Uterus (tissue), 4 donors: Measurements from ENCODE around the gene P2RY14. TPM values are rescaled to one million over a fixed set of nuclear protein-coding genes. Genes with fewer than 3 reads are reported as not detected.
A peak's percentile ranks its signal among the peaks of the same experiment; 100 is the strongest.

ENCODE experiments used
- DNase-seq, 2 donors: peaks; one replicate each; pipeline ENCODE4 v3.0.0-alpha.2; 2019 to 2020
- H3K27ac ChIP-seq, 2 donors: fragments of 200-600 bp; sonication (generic); 1 replicate in 1 of 2; 2 replicates in 1 of 2; pipeline ENCODE4 v1.5.1; 2016 to 2018
- H3K27me3 ChIP-seq, 2 donors: fragments of 200-600 bp; sonication (generic); one replicate each; pipeline ENCODE4 v1.5.1; 2018 to 2019; ENCODE audit warnings: control low read depth in 1 of 2
- H3K36me3 ChIP-seq, 2 donors: fragments of 200-600 bp; sonication (generic); one replicate each; pipeline ENCODE4 v1.5.1; 2019; ENCODE audit warnings: control low read depth in 1 of 2
- H3K4me1 ChIP-seq, 2 donors: fragments of 200-600 bp; sonication (generic); one replicate each; pipeline ENCODE4 v1.5.1; 2018 to 2019; ENCODE audit warnings: control low read depth in 1 of 2
- H3K4me3 ChIP-seq, 2 donors: fragments of 200-600 bp; sonication (generic); 1 replicate in 1 of 2; 2 replicates in 1 of 2; pipeline ENCODE4 v1.5.1; 2018 to 2019; ENCODE audit warnings: mild to moderate bottlenecking in 1 of 2
- H3K9me3 ChIP-seq, 2 donors: fragments of 200-600 bp; sonication (generic); one replicate each; pipeline ENCODE4 v1.5.1; 2019; ENCODE audit warnings: control low read depth in 1 of 2
- CTCF ChIP-seq, 4 experiments: fragments of 200-600 bp in 2 of 4; fragments of 450-650 bp in 2 of 4; sonication (generic) in 2 of 4; IDR thresholded peaks; one replicate each; pipeline ENCODE4 v1.5.1; 2016 to 2019; ENCODE audit warnings: antibody characterized with exemption in 4 of 4, mild to moderate bottlenecking in 2 of 4, moderate library complexity in 1 of 4
- POLR2A ChIP-seq, 2 donors: fragments of 450-650 bp; IDR thresholded peaks; one replicate each; pipeline ENCODE4 v1.6.1; 2016; ENCODE audit warnings: antibody characterized with exemption in 2 of 2, mild to moderate bottlenecking in 1 of 2, moderate library complexity in 1 of 2
- intact Hi-C: fragments of 100-400 bp; cut with DNase I; formaldehyde crosslinking; loops from one replicate; pipeline ENCODE4 v1.15.1; 2023; ENCODE audit warnings: low total_unique reads
- total RNA-seq, 4 donors: library from RNA; depleted of rRNA in 3 of 4; stranded (reverse); fragments of >200 nt in 3 of 4; gene quantifications; one replicate each; pipeline versions ENCODE4 v1.1.0 to v1.2.4, GENCODE V29; 2014 to 2023
- donor health status: DM: yes; HTN: yes; CAD: no.

P2RY14 gene
- 1 to 10 TPM in 1 of 4 donors, under 1 TPM in 3; 0.51 to 2.6 (median 0.61) TPM for total RNA-seq

DNA sequence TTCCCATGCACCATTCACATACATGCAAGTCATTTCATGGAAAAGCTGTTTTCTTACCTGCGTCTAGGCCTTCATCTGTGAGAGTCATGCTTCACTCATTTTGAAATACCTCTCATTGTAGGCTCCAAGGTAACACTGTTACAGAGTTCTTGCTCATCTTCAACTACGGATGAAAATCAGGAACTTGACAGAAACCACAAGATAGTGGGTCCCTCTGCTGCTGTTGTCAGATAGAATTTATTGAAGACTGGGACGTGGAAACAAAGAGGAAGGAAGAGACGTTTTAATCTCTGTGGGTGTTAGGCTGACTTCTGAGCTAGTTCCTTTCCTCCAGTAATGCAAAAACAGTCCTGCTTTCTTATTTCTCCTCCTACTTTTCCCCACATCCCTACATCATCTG lies at the start of gene P2RY14:
P2RY14 (minus strand) TSS at position 313 of the 400 bp plus-strand sequence. CDS start 64,226 bp downstream, outside the sequence.
- TF ChIP-seq POLR2A (IDR thresholded peaks at IDR 0.05) (no peak), CTCF (IDR thresholded peaks at IDR 0.05) (no peak)
- no peaks in the 10 kb centered on the region for H3K4me1 ChIP-seq
- no peaks in the 10 kb centered on the region for H3K9me3 ChIP-seq
- no peak for DNase-seq
- intact Hi-C loops = no loop called here
- H3K4me3 ChIP-seq = no peak within 1 kb of the TSS
- no peak within 1 kb of the TSS for H3K27ac ChIP-seq
- no peaks in the 10 kb centered on the region for H3K27me3 ChIP-seq
- H3K36me3 ChIP-seq = no peaks in the 10 kb centered on the region

DNA sequence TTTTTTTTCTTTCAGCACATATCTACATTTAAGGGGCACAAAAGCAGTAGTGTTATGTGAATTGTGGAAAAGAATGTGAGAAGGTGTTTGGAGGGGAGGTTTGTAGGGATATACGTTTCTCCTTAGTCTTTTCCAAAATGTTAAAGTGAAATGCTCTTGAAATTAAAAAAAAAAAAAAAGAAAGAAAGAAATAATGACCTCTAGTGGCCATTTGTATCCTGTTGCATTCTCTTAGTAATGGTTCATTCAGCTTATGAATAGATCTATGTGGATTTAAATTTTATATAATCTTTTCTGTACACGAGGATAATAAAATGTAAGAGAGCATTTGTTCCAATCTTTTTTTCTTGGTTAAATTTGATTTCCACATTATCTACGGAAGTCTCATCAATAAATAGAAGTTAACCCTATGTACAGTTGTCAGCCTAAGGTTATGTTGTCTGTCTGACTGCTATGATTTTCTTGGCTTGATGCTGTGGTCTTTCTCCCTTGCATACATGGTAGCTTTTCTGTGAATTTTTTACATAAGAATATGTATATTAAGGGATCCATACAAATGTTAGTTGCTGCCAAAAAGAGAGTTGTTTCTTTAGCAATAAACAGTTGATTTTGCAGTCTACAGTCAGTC lies 49.3 kb upstream of the P2RY14 start:
- no peak overlapping the region for H3K4me3 ChIP-seq
- H3K36me3 ChIP-seq = no peaks in the 10 kb centered on the region
- intact Hi-C loops = no loop called here
- H3K4me1 ChIP-seq = no peaks in the 10 kb centered on the region
- H3K27me3 ChIP-seq = no peaks in the 10 kb centered on the region
- TF ChIP-seq POLR2A (IDR thresholded peaks at IDR 0.05) = no peak
- peak; percentile 3 to 61 (median 29) for TF ChIP-seq CTCF (IDR thresholded peaks at IDR 0.05)
- no peak overlapping the region for H3K27ac ChIP-seq
- H3K9me3 ChIP-seq = no peaks in the 10 kb centered on the region
- no peak for DNase-seq

- TF ChIP-seq POLR2A (IDR thresholded peaks at IDR 0.05) (no peak), CTCF (IDR thresholded peaks at IDR 0.05) (no peak)
- Histone ChIP-seq H3K36me3 (no peaks in the 10 kb centered on the region), H3K4me3 (no peak overlapping the region), H3K4me1 (no peaks in the 10 kb centered on the region), H3K27ac (no peak overlapping the region), H3K27me3 (no peaks in the 10 kb centered on the region), H3K9me3 (no peaks in the 10 kb centered on the region)
- intact Hi-C loops = no loop called here
- no peak for DNase-seq
These were observed 44.2 kb upstream of the P2RY14 start for GRCh38 chr3:151322511-151322910.

DNA sequence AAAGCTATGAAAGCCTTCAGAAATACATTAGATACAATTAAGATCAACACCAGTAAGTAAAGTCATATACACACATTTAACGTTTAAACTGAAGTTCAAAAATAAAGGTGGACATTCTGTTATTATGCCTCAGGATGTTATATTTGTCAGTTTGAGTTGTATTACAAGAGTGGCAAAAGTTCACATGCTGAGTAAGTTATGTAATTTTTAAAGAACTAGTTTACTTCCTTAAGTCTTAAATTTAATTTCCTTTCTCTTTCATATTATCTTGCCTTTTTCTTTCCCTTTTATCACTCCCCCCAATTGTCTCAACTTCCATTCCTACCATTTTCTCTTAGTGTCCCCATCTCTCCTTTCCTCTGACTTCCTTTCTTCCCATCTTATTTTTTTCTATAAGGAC lies 43.2 kb upstream of the P2RY14 start:
- TF ChIP-seq CTCF (IDR thresholded peaks at IDR 0.05) = no peak
- no peak for DNase-seq
- Histone ChIP-seq H3K4me3 (no peak overlapping the region), H3K4me1 (no peaks in the 10 kb centered on the region), H3K27me3 (no peaks in the 10 kb centered on the region), H3K27ac (no peak overlapping the region), H3K9me3 (no peaks in the 10 kb centered on the region), H3K36me3 (no peaks in the 10 kb centered on the region)
- intact Hi-C loops = no loop called here

DNA sequence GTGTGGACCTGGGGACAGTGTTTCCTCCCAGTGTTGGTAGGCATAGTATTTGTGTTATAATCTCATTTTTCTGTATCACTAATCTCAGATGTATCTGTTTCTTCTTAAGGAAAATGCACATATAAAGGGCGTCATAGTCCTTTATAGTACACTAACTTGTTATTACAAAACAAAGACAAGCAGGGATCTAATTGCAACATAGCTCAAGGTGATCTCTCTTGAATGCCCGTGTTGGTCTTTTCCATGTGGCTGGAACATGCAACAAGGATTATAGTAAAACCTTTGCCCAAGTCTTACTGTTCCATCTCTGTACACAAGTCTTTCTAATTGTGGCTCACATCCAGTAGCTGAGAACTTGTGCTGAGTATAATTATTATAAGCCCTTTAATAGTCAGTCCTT lies 41.8 kb upstream of the P2RY14 start:
- no peaks in the 10 kb centered on the region for H3K36me3 ChIP-seq
- intact Hi-C loops = no loop called here

More for the DNA sequence above, 41.8 kb upstream of the P2RY14 start:
- no peaks in the 10 kb centered on the region for H3K4me1 ChIP-seq
- H3K4me3 ChIP-seq = no peak overlapping the region
- TF ChIP-seq CTCF (IDR thresholded peaks at IDR 0.05) = no peak
- no peak for TF ChIP-seq POLR2A (IDR thresholded peaks at IDR 0.05)
- no peak for DNase-seq
- no peak overlapping the region for H3K27ac ChIP-seq
- H3K27me3 ChIP-seq = no peaks in the 10 kb centered on the region
- no peaks in the 10 kb centered on the region for H3K9me3 ChIP-seq
